CD4-positive, CD25-positive, alpha-beta regulatory T cell (primary cell): Measurements from ENCODE around the gene LRRC4C. TPM values are rescaled to one million over a fixed set of nuclear protein-coding genes. Genes with fewer than 3 reads are reported as not detected.

Experiments
- ATAC-seq, 2 donors: fragments of 150-1000 bp; cut with Tn5 transposase; one replicate each; pipeline ENCODE4 v1.10.0; 2021; ENCODE audit warnings: low read depth in 2 of 2, moderate number of reproducible peaks in 2 of 2, moderate library complexity in 1 of 2
- DNase-seq, 3 donors: peaks; one replicate each; pipeline versions ENCODE4 v3.0.0 to v3.0.0-alpha.2; 2012 to 2022; ENCODE audit warnings: mixed read lengths in 1 of 3
- H3K27ac ChIP-seq: one replicate; pipeline ENCODE4 v1.7.0; 2013; ENCODE audit warnings: mild to moderate bottlenecking, low read length; ENCODE audit not compliant: insufficient read depth, poor library complexity, severe bottlenecking
- H3K27me3 ChIP-seq: one replicate; pipeline ENCODE4 v1.7.0; 2013; ENCODE audit warnings: low read length; ENCODE audit not compliant: control insufficient read depth, insufficient read depth
- H3K36me3 ChIP-seq: one replicate; pipeline ENCODE4 v1.7.0; 2013; ENCODE audit warnings: mild to moderate bottlenecking, low read length, moderate library complexity; ENCODE audit not compliant: control insufficient read depth, insufficient read depth
- H3K4me1 ChIP-seq: 2 replicates; pipeline ENCODE4 v1.7.0; 2013; ENCODE audit warnings: mild to moderate bottlenecking, low read length; ENCODE audit not compliant: insufficient read depth, control insufficient read depth, poor library complexity, severe bottlenecking
- H3K4me3 ChIP-seq: one replicate; pipeline ENCODE4 v1.7.0; 2013; ENCODE audit warnings: low read depth, mild to moderate bottlenecking, low read length, moderate library complexity
- H3K9me3 ChIP-seq, 2 experiments: 1 replicate in 1 of 2; 2 replicates in 1 of 2; pipeline ENCODE4 v1.7.0; 2013; ENCODE audit warnings: low read length in 2 of 2, mild to moderate bottlenecking in 1 of 2, moderate library complexity in 1 of 2; ENCODE audit not compliant: control insufficient read depth in 2 of 2
- H3K27ac Mint-ChIP-seq, 3 donors: one replicate each; pipeline ENCODE4 v1.8.0; 2020 to 2022; ENCODE audit warnings: mild to moderate bottlenecking in 3 of 3, mixed read lengths in 3 of 3, moderate library complexity in 2 of 3
- H3K27me3 Mint-ChIP-seq: one replicate; pipeline ENCODE4 v1.8.0; 2022; ENCODE audit warnings: mild to moderate bottlenecking, mixed read lengths
- H3K36me3 Mint-ChIP-seq: one replicate; pipeline ENCODE4 v1.8.0; 2020; ENCODE audit warnings: mixed read lengths
- H3K4me1 Mint-ChIP-seq, 4 donors: one replicate each; pipeline ENCODE4 v1.8.0; 2020 to 2022; ENCODE audit warnings: mixed read lengths in 4 of 4, mild to moderate bottlenecking in 1 of 4
- H3K4me3 Mint-ChIP-seq, 4 donors: one replicate each; pipeline ENCODE4 v1.8.0; 2020 to 2022; ENCODE audit warnings: mild to moderate bottlenecking in 4 of 4, mixed read lengths in 4 of 4, moderate library complexity in 3 of 4
- H3K9me3 Mint-ChIP-seq, 7 donors: one replicate each; pipeline ENCODE4 v1.8.0; 2020 to 2022; ENCODE audit warnings: mixed read lengths in 7 of 7, mild to moderate bottlenecking in 3 of 7, moderate library complexity in 2 of 7
- polyA plus RNA-seq, 4 donors: library from polyadenylated mRNA; unstranded; fragments of 300-500 nt; fragmentation: Illumina TruSeq; gene quantifications; one replicate each; pipeline ENCODE4 v1.2.3, GENCODE V29; 2021
- total RNA-seq: library from RNA; stranded (reverse); gene quantifications from one replicate; pipeline ENCODE4 v1.2.3, GENCODE V29; 2022

LRRC4C gene
- total and polyA plus RNA-seq, 5 donors from 2014 or later, result not detected

- Mint-ChIP-seq H3K27ac (no peak overlapping the region), H3K9me3 (peaks cover 2 to 19% (median 6%) of the 10 kb centered on the region in 7 donors), H3K4me1 (no peaks in the 10 kb centered on the region), H3K27me3 (no peaks in the 10 kb centered on the region), H3K36me3 (no peaks in the 10 kb centered on the region), H3K4me3 (no peak overlapping the region)
- Histone ChIP-seq H3K27me3 (no peaks in the 10 kb centered on the region), H3K4me1 (no peaks in the 10 kb centered on the region), H3K36me3 (no peaks in the 10 kb centered on the region), H3K9me3 (no peaks in the 10 kb centered on the region), H3K27ac (no peak overlapping the region), H3K4me3 (no peak overlapping the region)
- ATAC-seq, result no peak
- DNase-seq, result no peak
Observed at GRCh38 chr11:40125054-40125453, 1334.4 kb downstream of the LRRC4C start.

- Mint-ChIP-seq H3K27me3 (no peaks in the 10 kb centered on the region), H3K4me3 (no peak overlapping the region), H3K36me3 (no peaks in the 10 kb centered on the region), H3K4me1 (no peaks in the 10 kb centered on the region), H3K27ac (peak overlapping the region in 1 of 3 donors; percentile 0), H3K9me3 (peaks cover 1 to 21% (median 12%) of the 10 kb centered on the region in 7 donors)
- Histone ChIP-seq H3K4me3 (no peak overlapping the region), H3K27me3 (no peaks in the 10 kb centered on the region), H3K9me3 (peaks cover 0 to 11% of the 10 kb centered on the region in 2 experiments), H3K36me3 (no peaks in the 10 kb centered on the region), H3K4me1 (no peaks in the 10 kb centered on the region), H3K27ac (no peak overlapping the region)
- DNase-seq (no peak), ATAC-seq (no peak)
Observed at GRCh38 chr11:40119661-40120060, 1339.8 kb downstream of the LRRC4C start.

DNA sequence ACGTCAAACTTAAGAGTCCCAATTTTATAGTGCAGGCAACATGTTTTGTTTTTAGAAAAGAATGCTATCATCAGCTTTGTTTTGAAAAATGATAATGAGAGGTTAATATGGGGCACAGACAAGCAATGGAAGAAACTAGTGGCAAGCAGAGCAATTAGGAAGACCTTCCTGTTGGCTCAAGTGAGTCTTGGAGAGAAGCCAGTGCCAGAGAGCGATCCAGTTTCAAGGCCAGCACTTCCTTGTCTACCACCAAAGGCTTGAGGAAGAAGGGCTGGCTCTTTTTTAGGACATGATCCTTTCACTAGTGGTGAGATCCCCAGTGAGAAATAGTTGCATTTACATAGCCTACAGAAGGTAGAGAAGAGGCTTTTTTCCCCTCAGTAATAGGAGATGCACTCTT lies 1340.7 kb downstream of the LRRC4C start:
- no peak overlapping the region for H3K4me3 ChIP-seq
- Mint-ChIP-seq H3K27me3 (no peaks in the 10 kb centered on the region), H3K36me3 (no peaks in the 10 kb centered on the region), H3K4me3 (no peak overlapping the region), H3K9me3 (peaks cover 4 to 25% (median 12%) of the 10 kb centered on the region in 7 donors), H3K4me1 (no peaks in the 10 kb centered on the region), H3K27ac (no peak overlapping the region)
- no peaks in the 10 kb centered on the region for H3K4me1 ChIP-seq
- no peaks in the 10 kb centered on the region for H3K27me3 ChIP-seq
- H3K36me3 ChIP-seq, result no peaks in the 10 kb centered on the region
- ATAC-seq (no peak), DNase-seq (no peak)
- H3K27ac ChIP-seq, result no peak overlapping the region
- H3K9me3 ChIP-seq, result peaks cover 0 to 13% of the 10 kb centered on the region in 2 experiments

- no peak overlapping the region for H3K4me3 Mint-ChIP-seq
- no peaks in the 10 kb centered on the region for H3K4me1 Mint-ChIP-seq
- H3K4me1 ChIP-seq, result no peaks in the 10 kb centered on the region
- H3K9me3 Mint-ChIP-seq, result peaks cover 3 to 27% (median 12%) of the 10 kb centered on the region in 7 donors
- H3K9me3 ChIP-seq, result peaks cover 0 to 13% of the 10 kb centered on the region in 2 experiments
- no peaks in the 10 kb centered on the region for H3K36me3 Mint-ChIP-seq
- no peak overlapping the region for H3K27ac Mint-ChIP-seq
- DNase-seq, result no peak
- H3K27me3 ChIP-seq, result no peaks in the 10 kb centered on the region
- no peak for ATAC-seq
- no peaks in the 10 kb centered on the region for H3K36me3 ChIP-seq
- no peaks in the 10 kb centered on the region for H3K27me3 Mint-ChIP-seq
- H3K4me3 ChIP-seq, result no peak overlapping the region
- no peak overlapping the region for H3K27ac ChIP-seq
Observed at GRCh38 chr11:40118026-40118425, 1341.4 kb downstream of the LRRC4C start.

GRCh38 chr11:40104941-40105550 lies 1354.4 kb downstream of the LRRC4C start:
- Mint-ChIP-seq H3K27ac (no peak overlapping the region), H3K9me3 (peaks cover 0 to 36% (median 6%) of the 10 kb centered on the region in 7 donors), H3K4me1 (no peaks in the 10 kb centered on the region), H3K4me3 (no peak overlapping the region), H3K36me3 (no peaks in the 10 kb centered on the region), H3K27me3 (no peaks in the 10 kb centered on the region)
- H3K27me3 ChIP-seq, result no peaks in the 10 kb centered on the region
- H3K4me1 ChIP-seq, result no peaks in the 10 kb centered on the region
- H3K9me3 ChIP-seq, result peaks cover 1 to 5% of the 10 kb centered on the region in 2 experiments
- H3K27ac ChIP-seq, result no peak overlapping the region
- no peak overlapping the region for H3K4me3 ChIP-seq
- no peaks in the 10 kb centered on the region for H3K36me3 ChIP-seq
- no peak for ATAC-seq
- no peak for DNase-seq

DNA sequence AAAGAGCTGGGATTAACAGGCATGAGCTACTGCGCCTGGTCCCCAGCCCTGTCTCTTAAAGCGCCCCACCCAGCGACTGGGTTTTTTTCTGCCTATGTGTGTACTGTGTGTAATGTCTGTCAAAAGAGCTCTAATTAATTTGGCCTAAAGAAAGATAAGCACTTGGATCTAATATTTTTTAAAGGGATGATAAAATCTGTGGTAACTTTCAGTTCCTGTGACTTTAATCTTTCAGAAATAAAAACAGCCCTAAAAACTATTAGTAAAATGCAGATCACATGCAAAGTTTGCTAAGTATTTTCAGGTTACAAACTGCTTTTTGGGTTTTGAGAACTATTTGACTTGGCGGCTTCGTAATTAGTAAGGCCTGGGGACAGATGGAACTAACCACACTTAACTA lies 1358.7 kb downstream of the LRRC4C start:
- Mint-ChIP-seq H3K36me3 (no peaks in the 10 kb centered on the region), H3K27ac (no peak overlapping the region), H3K4me3 (no peak overlapping the region), H3K9me3 (peaks cover 1 to 30% (median 7%) of the 10 kb centered on the region in 7 donors), H3K27me3 (no peaks in the 10 kb centered on the region), H3K4me1 (no peaks in the 10 kb centered on the region)
- Histone ChIP-seq H3K9me3 (peaks cover 4 to 5% of the 10 kb centered on the region in 2 experiments), H3K4me3 (no peak overlapping the region), H3K27me3 (no peaks in the 10 kb centered on the region), H3K4me1 (no peaks in the 10 kb centered on the region), H3K27ac (no peak overlapping the region), H3K36me3 (no peaks in the 10 kb centered on the region)
- ATAC-seq (no peak), DNase-seq (no peak)

- no peak for ATAC-seq
- Histone ChIP-seq H3K9me3 (peaks cover 4 to 5% of the 10 kb centered on the region in 2 experiments), H3K36me3 (no peaks in the 10 kb centered on the region), H3K4me3 (no peak overlapping the region), H3K4me1 (no peaks in the 10 kb centered on the region), H3K27ac (no peak overlapping the region), H3K27me3 (no peaks in the 10 kb centered on the region)
- no peak for DNase-seq
- H3K9me3 Mint-ChIP-seq, result peaks cover 1 to 31% (median 7%) of the 10 kb centered on the region in 7 donors
- no peaks in the 10 kb centered on the region for H3K27me3 Mint-ChIP-seq
- H3K4me3 Mint-ChIP-seq, result no peak overlapping the region
- no peaks in the 10 kb centered on the region for H3K36me3 Mint-ChIP-seq
- H3K27ac Mint-ChIP-seq, result no peak overlapping the region
- no peaks in the 10 kb centered on the region for H3K4me1 Mint-ChIP-seq
Observed at GRCh38 chr11:40100162-40100553, 1359.3 kb downstream of the LRRC4C start.
